LNCAP (cell line): ENCODE measurements around the gene UNC5A.

Experiments
- CTCF ChIP-seq: fragments of 450-650 bp; IDR thresholded peaks from 2 replicates; pipeline ENCODE4 v1.5.1; 2017; ENCODE audit warnings: mild to moderate bottlenecking

Gene UNC5A

GRCh38 chr5:176865964-176866363 is 55.6 kb downstream of the UNC5A start:
- TF ChIP-seq CTCF: no peak

GRCh38 chr5:176866707-176867310 is 56.5 kb downstream of the UNC5A start:
- TF ChIP-seq CTCF: no peak

- no peak for TF ChIP-seq CTCF
Measured at GRCh38 chr5:176868126-176868525, 57.8 kb downstream of the UNC5A start.

GRCh38 chr5:176868731-176869130 is 58.4 kb downstream of the UNC5A start:
- no peak for TF ChIP-seq CTCF

- TF ChIP-seq CTCF: no peak
Measured at GRCh38 chr5:176869501-176870109, 59.2 kb downstream of the UNC5A start.

- peak; percentile 67 for TF ChIP-seq CTCF
Measured at GRCh38 chr5:176870110-176870591, 59.8 kb downstream of the UNC5A start.

GRCh38 chr5:176873541-176874172 is 63.3 kb downstream of the UNC5A start:
- TF ChIP-seq CTCF: no peak
